Stimulated activated CD8-positive, alpha-beta memory T cell treated with anti-CD3 and anti-CD28 coated beads, Interleukin-15, amount 100 ng/mL, for 1 hour (primary cell): Measurements from ENCODE around the gene ZCCHC4.
"Not testable (repeated sequence)": the region's sequence is repeated elsewhere in the genome, so short reads cannot be mapped to it uniquely, and the experiment has no call there.

ENCODE experiments used
- DNase-seq: peaks from one replicate; pipeline ENCODE4 v3.0.0-alpha.2; 2020; ENCODE audit warnings: low read depth

The ZCCHC4 gene

GRCh38 chr4:25320773-25321172 is 8.2 kb downstream of the ZCCHC4 start:
- DNase-seq, result no peak

- DNase-seq, result no peak
Observed at GRCh38 chr4:25321703-25322102, 9.1 kb downstream of the ZCCHC4 start.

DNA sequence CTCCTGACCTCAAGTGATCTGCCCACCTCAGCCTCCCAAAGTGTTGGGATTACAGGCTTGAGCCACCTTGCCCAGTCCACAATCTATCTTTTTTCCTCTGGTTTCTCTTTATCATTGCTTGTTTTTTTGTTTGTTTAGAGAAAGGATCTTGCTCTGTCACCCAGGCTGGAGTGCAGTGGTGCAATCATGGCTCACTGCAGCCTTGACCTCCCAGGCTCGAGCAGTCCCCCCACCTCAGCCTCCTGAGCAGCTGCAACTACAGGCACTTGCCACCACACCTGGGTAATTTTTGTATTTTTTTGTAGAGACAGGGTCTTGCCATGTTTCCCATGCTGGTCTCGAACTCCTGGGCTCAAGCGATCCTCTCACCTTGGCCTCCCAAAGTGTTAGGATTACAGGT is 15.9 kb downstream of the ZCCHC4 start:
- DNase-seq, result not testable (repeated sequence)

GRCh38 chr4:25330335-25330734 is 17.8 kb downstream of the ZCCHC4 start:
- DNase-seq, result no peak

GRCh38 chr4:25330905-25331808 is 18.6 kb downstream of the ZCCHC4 start:
- DNase-seq, result no peak

GRCh38 chr4:25343671-25344070 is 31.1 kb downstream of the ZCCHC4 start:
- no peak for DNase-seq

GRCh38 chr4:25345744-25346143 is 33.2 kb downstream of the ZCCHC4 start:
- no peak for DNase-seq

DNA sequence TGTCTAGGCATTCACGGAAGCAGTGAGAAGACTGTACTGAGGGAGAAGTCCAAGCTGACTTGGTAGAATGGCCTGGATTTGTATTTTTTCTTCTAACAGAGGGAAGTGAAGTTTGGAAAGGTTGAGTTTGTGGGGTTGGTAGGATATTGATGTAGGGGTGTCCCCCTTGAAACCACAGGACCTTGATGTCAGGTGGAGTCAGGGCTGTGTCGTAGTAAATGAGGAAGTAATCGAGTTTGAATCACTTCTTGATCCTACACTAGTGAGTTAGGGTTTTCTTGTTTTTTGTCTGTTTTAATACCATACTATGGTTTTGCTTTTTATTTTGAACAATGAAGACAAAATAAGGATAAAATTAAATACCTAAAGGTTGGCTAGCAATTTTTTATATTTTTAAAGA is 34.3 kb downstream of the ZCCHC4 start:
- no peak for DNase-seq

DNA sequence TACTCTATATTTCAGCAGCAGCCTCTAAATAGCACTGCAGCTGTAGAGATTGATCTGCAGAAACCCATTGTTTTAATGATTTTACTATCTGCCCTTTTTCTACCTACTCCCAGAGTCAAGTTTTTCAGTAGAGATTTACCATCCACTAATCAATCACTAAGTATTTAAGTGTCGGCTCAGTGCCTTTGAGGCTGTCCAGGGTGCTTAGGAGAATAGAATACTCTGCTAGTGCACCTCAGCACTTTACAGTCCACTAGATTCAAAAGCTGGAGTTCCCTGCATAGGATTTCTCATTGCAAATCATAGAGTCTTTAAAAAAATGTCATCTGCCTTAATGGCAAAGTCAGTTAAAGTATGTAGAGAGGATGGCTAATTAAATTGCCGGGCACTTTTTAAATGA is 34.9 kb downstream of the ZCCHC4 start:
- DNase-seq, result no peak

GRCh38 chr4:25347971-25348370 is 35.4 kb downstream of the ZCCHC4 start:
- DNase-seq, result no peak

DNA sequence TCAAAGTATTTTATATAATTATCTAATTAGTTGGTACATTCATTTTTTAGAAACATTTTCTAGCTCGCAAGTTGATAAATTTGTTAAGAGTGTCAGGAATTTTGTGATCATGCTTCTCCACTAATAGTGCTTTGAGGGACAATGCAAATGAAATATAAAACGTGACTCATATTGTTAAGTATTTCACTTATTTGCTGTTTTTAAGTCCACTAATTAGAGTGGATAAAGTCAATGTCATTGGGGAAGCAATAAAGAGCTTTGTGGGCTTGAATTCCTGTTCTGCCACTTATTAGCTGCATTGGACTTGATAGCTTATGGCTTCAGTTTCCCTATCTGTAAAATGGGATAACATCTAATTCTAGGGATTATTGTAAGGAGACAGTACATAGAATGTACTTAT is 38.0 kb downstream of the ZCCHC4 start:
- no peak for DNase-seq

GRCh38 chr4:25351777-25352416 is 39.3 kb downstream of the ZCCHC4 start:
- no peak for DNase-seq

- no peak for DNase-seq
Observed at GRCh38 chr4:25356068-25356467, 43.5 kb downstream of the ZCCHC4 start.

GRCh38 chr4:25358515-25359275 is 46.1 kb downstream of the ZCCHC4 start:
- no peak for DNase-seq

DNA sequence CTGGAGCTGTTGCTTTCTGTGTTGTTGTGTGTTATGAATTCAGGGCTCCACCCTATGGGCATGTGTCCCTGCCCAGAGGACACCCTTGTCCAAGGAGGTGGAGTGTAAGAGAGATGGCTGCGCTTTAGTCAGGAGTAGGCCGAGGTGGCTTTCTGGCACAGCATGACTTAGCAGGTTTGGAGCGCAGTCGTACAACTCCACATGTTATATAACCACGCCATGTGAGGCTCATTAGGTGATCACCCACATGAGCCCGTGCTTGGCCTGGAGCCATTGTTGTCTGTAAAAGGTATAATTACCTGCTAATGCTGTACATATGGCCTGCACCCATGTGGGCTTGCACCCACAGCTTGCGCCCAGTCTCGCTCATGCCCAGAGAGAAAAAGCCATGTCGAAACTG is 48.7 kb downstream of the ZCCHC4 start:
- no peak for DNase-seq

DNA sequence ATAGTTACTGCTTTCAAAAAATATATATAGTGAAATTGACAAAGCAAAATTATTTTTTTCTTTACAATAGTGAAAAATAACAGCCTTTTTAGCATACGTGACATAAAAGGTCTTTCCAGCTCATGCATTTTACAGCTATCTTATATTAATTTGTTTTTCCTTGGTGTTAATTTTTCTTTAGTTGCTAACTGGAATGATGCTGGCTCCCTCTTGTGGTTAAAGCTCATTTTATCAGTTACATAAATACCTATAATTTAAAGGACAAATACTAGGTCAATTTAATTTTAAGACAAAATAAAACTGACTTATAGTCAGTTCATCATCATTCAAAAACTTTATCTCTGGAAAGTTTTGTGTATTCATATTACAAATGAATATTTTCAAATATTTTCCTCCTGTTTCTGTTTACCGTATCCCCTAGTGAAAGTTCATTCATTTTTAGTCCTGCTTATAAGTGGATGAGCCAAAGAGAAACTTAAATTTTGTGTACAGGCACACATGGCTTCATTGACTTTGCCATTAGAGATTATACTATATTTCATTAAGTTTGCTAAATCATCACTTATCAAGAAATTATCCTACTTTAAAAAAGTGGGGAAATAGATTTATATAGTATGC is 54.5 kb downstream of the ZCCHC4 start:
- DNase-seq, result no peak

GRCh38 chr4:25367877-25368276 is 55.3 kb downstream of the ZCCHC4 start:
- no peak for DNase-seq

GRCh38 chr4:25368315-25368714 is 55.7 kb downstream of the ZCCHC4 start:
- no peak for DNase-seq

- no peak for DNase-seq
Observed at GRCh38 chr4:25370242-25370641, 57.7 kb downstream of the ZCCHC4 start.

DNA sequence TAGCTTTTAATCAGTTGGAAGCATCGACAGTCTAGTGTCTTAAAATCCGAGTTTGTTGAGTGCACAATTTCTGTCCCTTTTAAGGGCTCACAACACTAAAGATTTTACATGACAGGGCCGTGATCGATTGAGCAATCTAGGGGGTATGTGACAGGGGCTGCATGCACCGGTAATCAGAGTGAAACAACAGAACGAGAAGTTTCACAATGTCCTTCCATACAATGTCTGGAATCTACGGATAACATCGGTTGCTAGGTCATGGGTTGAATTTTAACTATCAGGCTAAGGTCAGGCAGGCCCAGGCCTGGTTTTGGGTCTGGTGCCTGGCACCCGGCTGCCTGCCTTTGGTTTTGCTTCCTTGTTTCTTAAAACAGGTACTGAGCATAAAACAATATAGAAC is 60.0 kb downstream of the ZCCHC4 start:
- DNase-seq, result not testable (repeated sequence)

- DNase-seq, result peak; percentile 97
Observed at GRCh38 chr4:25376754-25377571, 64.4 kb downstream of the ZCCHC4 start, which contains the start of gene ANAPC4. ANAPC4 (plus strand) TSS chr4:25377263; CDS start chr4:25377428, 165 bp downstream.
